ENCODE measurements around the gene DNAH6. TPM values are rescaled to one million over a fixed set of nuclear protein-coding genes. Genes with fewer than 3 reads are reported as not detected.

DNAH6 gene
- total RNA-seq, 1 experiment from 2014 or later = not detected

GRCh38 chr2:84713441-84713840 is 197.1 kb downstream of the DNAH6 start:
- no TSS peak for BruUV-seq (replicated peaks)
- no peaks in the 10 kb centered on the region for H3K4me1 ChIP-seq (ENCODE audit: insufficient read depth, low read length, poor library complexity, severe bottlenecking)
- TF ChIP-seq CTCF (conservative IDR thresholded peaks at IDR 0.05; ENCODE audit: low read depth, low read length) (no peak), EZH2 (IDR thresholded peaks at IDR 0.05; ENCODE audit: borderline replicate concordance, low read depth, low read length, poor library complexity, severe bottlenecking) (no peak)
- intact Hi-C loops (cut with micrococcal nuclease; ENCODE audit: unreplicated experiment) = no loop called here
- ChIA-PET CTCF (no interaction called here), POLR2A (ENCODE audit: low non-redundant PET) (no interaction called here)
- H3K27me3 ChIP-seq (replicated peaks; ENCODE audit: insufficient read depth, low read depth, low read length, poor library complexity) = no peaks in the 10 kb centered on the region
- H3K36me3 ChIP-seq (ENCODE audit: insufficient read depth, low read length, poor library complexity, severe bottlenecking) = no peaks in the 10 kb centered on the region
- H3K4me3 ChIP-seq (ENCODE audit: low read depth, low read length, poor library complexity, severe bottlenecking) = no peak overlapping the region
- no peak for DNase-seq (ENCODE audit: low spot score)
- no peaks in the 10 kb centered on the region for H3K9me3 ChIP-seq (ENCODE audit: low read depth, low read length, poor library complexity, severe bottlenecking)
- H3K27ac ChIP-seq (ENCODE audit: low read depth, low read length, poor library complexity, severe bottlenecking) = no peak overlapping the region

GRCh38 chr2:84716564-84716963 is 200.3 kb downstream of the DNAH6 start:
- Histone ChIP-seq H3K4me1 (ENCODE audit: insufficient read depth, low read length, poor library complexity, severe bottlenecking) (no peaks in the 10 kb centered on the region), H3K27ac (ENCODE audit: low read depth, low read length, poor library complexity, severe bottlenecking) (no peak overlapping the region), H3K27me3 (replicated peaks; ENCODE audit: insufficient read depth, low read depth, low read length, poor library complexity) (no peaks in the 10 kb centered on the region), H3K9me3 (ENCODE audit: low read depth, low read length, poor library complexity, severe bottlenecking) (no peaks in the 10 kb centered on the region), H3K36me3 (ENCODE audit: insufficient read depth, low read length, poor library complexity, severe bottlenecking) (no peaks in the 10 kb centered on the region), H3K4me3 (ENCODE audit: low read depth, low read length, poor library complexity, severe bottlenecking) (no peak overlapping the region)
- TF ChIP-seq CTCF (conservative IDR thresholded peaks at IDR 0.05; ENCODE audit: low read depth, low read length) = no peak
- TF ChIP-seq EZH2 (IDR thresholded peaks at IDR 0.05; ENCODE audit: borderline replicate concordance, low read depth, low read length, poor library complexity, severe bottlenecking) = no peak
- POLR2A ChIA-PET (ENCODE audit: low non-redundant PET) = no interaction called here
- CTCF ChIA-PET = no interaction called here
- no peak for DNase-seq (ENCODE audit: low spot score)
- BruUV-seq (replicated peaks) = no TSS peak
- intact Hi-C loops (cut with micrococcal nuclease; ENCODE audit: unreplicated experiment) = no loop called here

GRCh38 chr2:84717302-84717701 is 201.0 kb downstream of the DNAH6 start:
- Histone ChIP-seq H3K36me3 (ENCODE audit: insufficient read depth, low read length, poor library complexity, severe bottlenecking) (no peaks in the 10 kb centered on the region), H3K27ac (ENCODE audit: low read depth, low read length, poor library complexity, severe bottlenecking) (no peak overlapping the region), H3K4me3 (ENCODE audit: low read depth, low read length, poor library complexity, severe bottlenecking) (no peak overlapping the region), H3K9me3 (ENCODE audit: low read depth, low read length, poor library complexity, severe bottlenecking) (no peaks in the 10 kb centered on the region), H3K4me1 (ENCODE audit: insufficient read depth, low read length, poor library complexity, severe bottlenecking) (no peaks in the 10 kb centered on the region), H3K27me3 (replicated peaks; ENCODE audit: insufficient read depth, low read depth, low read length, poor library complexity) (no peaks in the 10 kb centered on the region)
- BruUV-seq (replicated peaks) = no TSS peak
- no peak for DNase-seq (ENCODE audit: low spot score)
- POLR2A ChIA-PET (ENCODE audit: low non-redundant PET) = no interaction called here
- intact Hi-C loops (cut with micrococcal nuclease; ENCODE audit: unreplicated experiment) = no loop called here
- no peak for TF ChIP-seq EZH2 (IDR thresholded peaks at IDR 0.05; ENCODE audit: borderline replicate concordance, low read depth, low read length, poor library complexity, severe bottlenecking)
- TF ChIP-seq CTCF (conservative IDR thresholded peaks at IDR 0.05; ENCODE audit: low read depth, low read length) = no peak
- CTCF ChIA-PET = no interaction called here
